ENCODE measurements around the gene KCNK4.

The KCNK4 gene

GRCh38 chr11:64291262-64291751 lies at the start of gene KCNK4:
TSS of gene KCNK4 (plus strand) at chr11:64291302. CDS start at chr11:64293019, 1,717 bp downstream.
- no peak within 1 kb of the TSS for H3K4me2 ChIP-seq
- H3K27me3 ChIP-seq (ENCODE audit: insufficient read depth, low read depth) = no peaks in the 10 kb centered on the region; the same call in 1 of the 2 replicates
- H3K9ac ChIP-seq = no peak within 1 kb of the TSS
- H3K36me3 ChIP-seq (ENCODE audit: insufficient read depth) = no peaks in the 10 kb centered on the region
- no peak for TF ChIP-seq CTCF (conservative IDR thresholded peaks at IDR 0.05; ENCODE audit: low read depth, low read length)
- peaks cover 8% of the 10 kb centered on the region for H3K4me1 ChIP-seq (ENCODE audit: low read depth, poor library complexity, severe bottlenecking)
- H4K20me1 ChIP-seq (ENCODE audit: insufficient read depth) = no peaks in the 10 kb centered on the region
- H3K79me2 ChIP-seq (ENCODE audit: insufficient read depth, low read depth) = no peaks in the 10 kb centered on the region
- no peak within 1 kb of the TSS for H2AFZ ChIP-seq (ENCODE audit: low read depth)
- no peak within 1 kb of the TSS for H3K27ac ChIP-seq
- no peak within 1 kb of the TSS for H3K4me3 ChIP-seq (IDR thresholded peaks at IDR 0.05; ENCODE audit: insufficient read depth, low read depth, low read length)

GRCh38 chr11:64241491-64242374 lies 49.4 kb upstream of the KCNK4 start:
- peaks cover 31% of the 10 kb centered on the region for H3K79me2 ChIP-seq (ENCODE audit: insufficient read depth, low read depth)
- peaks cover 35% of the 10 kb centered on the region for H3K4me1 ChIP-seq (ENCODE audit: low read depth, poor library complexity, severe bottlenecking)
- H4K20me1 ChIP-seq (ENCODE audit: insufficient read depth) = no peaks in the 10 kb centered on the region
- H3K36me3 ChIP-seq (ENCODE audit: insufficient read depth) = peaks cover 4% of the 10 kb centered on the region; the same call in 1 of the 2 replicates
- peak overlapping the region; percentile 44; the same call in 1 of the 2 replicates for H3K9ac ChIP-seq
- no peaks in the 10 kb centered on the region for H3K27me3 ChIP-seq (ENCODE audit: insufficient read depth, low read depth)
- peak overlapping the region; percentile 86 for H3K4me2 ChIP-seq
- no peak overlapping the region for H3K4me3 ChIP-seq (IDR thresholded peaks at IDR 0.05; ENCODE audit: insufficient read depth, low read depth, low read length)
- H3K27ac ChIP-seq = no peak overlapping the region
- TF ChIP-seq CTCF (conservative IDR thresholded peaks at IDR 0.05; ENCODE audit: low read depth, low read length) = 0 out of 2 replicates have a peak, but pooled peaks have one; percentile 9
- H2AFZ ChIP-seq (ENCODE audit: low read depth) = peak overlapping the region; percentile 52

- Histone ChIP-seq H3K36me3 (ENCODE audit: insufficient read depth) (peaks cover 4% of the 10 kb centered on the region; the same call in 1 of the 2 replicates), H3K79me2 (ENCODE audit: insufficient read depth, low read depth) (peaks cover 31% of the 10 kb centered on the region), H4K20me1 (ENCODE audit: insufficient read depth) (no peaks in the 10 kb centered on the region), H2AFZ (ENCODE audit: low read depth) (no peak overlapping the region), H3K4me2 (no peak overlapping the region), H3K4me3 (IDR thresholded peaks at IDR 0.05; ENCODE audit: insufficient read depth, low read depth, low read length) (no peak overlapping the region), H3K27me3 (ENCODE audit: insufficient read depth, low read depth) (no peaks in the 10 kb centered on the region), H3K4me1 (ENCODE audit: low read depth, poor library complexity, severe bottlenecking) (peaks cover 35% of the 10 kb centered on the region), H3K27ac (no peak overlapping the region), H3K9ac (no peak overlapping the region)
- TF ChIP-seq CTCF (conservative IDR thresholded peaks at IDR 0.05; ENCODE audit: low read depth, low read length) = no peak
Measured at GRCh38 chr11:64243236-64243854, 47.8 kb upstream of the KCNK4 start.

- no peak overlapping the region for H3K27ac ChIP-seq
- no peak overlapping the region for H3K4me3 ChIP-seq (IDR thresholded peaks at IDR 0.05; ENCODE audit: insufficient read depth, low read depth, low read length)
- H3K9ac ChIP-seq = no peak overlapping the region
- H4K20me1 ChIP-seq (ENCODE audit: insufficient read depth) = no peaks in the 10 kb centered on the region
- no peak overlapping the region; the same call in 1 of the 2 replicates for H3K4me2 ChIP-seq
- H3K27me3 ChIP-seq (ENCODE audit: insufficient read depth, low read depth) = no peaks in the 10 kb centered on the region
- peaks cover 35% of the 10 kb centered on the region for H3K4me1 ChIP-seq (ENCODE audit: low read depth, poor library complexity, severe bottlenecking)
- H2AFZ ChIP-seq (ENCODE audit: low read depth) = no peak overlapping the region
- H3K79me2 ChIP-seq (ENCODE audit: insufficient read depth, low read depth) = peaks cover 31% of the 10 kb centered on the region
- H3K36me3 ChIP-seq (ENCODE audit: insufficient read depth) = peaks cover 4% of the 10 kb centered on the region; the same call in 1 of the 2 replicates
- no peak for TF ChIP-seq CTCF (conservative IDR thresholded peaks at IDR 0.05; ENCODE audit: low read depth, low read length)
Measured at GRCh38 chr11:64244107-64244506, 47.0 kb upstream of the KCNK4 start.
